22Rv1 (cell line): Measurements from ENCODE around the gene OR6C68.
"Not testable (repeated sequence)": the region's sequence is repeated elsewhere in the genome, so short reads cannot be mapped to it uniquely, and the experiment has no call there.

Source experiments
- CTCF ChIP-seq: fragments of 450-650 bp; IDR thresholded peaks from 2 replicates; pipeline ENCODE4 v1.5.1; 2017; ENCODE audit warnings: mild to moderate bottlenecking
- ZFX ChIP-seq: fragments of 450-650 bp; IDR thresholded peaks from 2 replicates; pipeline ENCODE4 v1.6.1; 2017; ENCODE audit warnings: antibody characterized with exemption, borderline replicate concordance

GRCh38 chr12:55464926-55465325, 27.3 kb upstream of the OR6C68 start:
- not testable (repeated sequence) for TF ChIP-seq CTCF, ZFX
